ENCODE results near the gene UQCC2.

Gene UQCC2

GRCh38 chr6:33744001-33744848 lies 32.7 kb upstream of the UQCC2 start:
- peak; percentile 46 for DNase-seq (ENCODE audit: low read depth, low spot score)

GRCh38 chr6:33742837-33743236 lies 31.3 kb upstream of the UQCC2 start:
- no peak for DNase-seq (ENCODE audit: low read depth, low spot score)

GRCh38 chr6:33742092-33742491 lies 30.6 kb upstream of the UQCC2 start:
- DNase-seq (ENCODE audit: low read depth, low spot score): no peak

GRCh38 chr6:33740794-33741193 lies 29.3 kb upstream of the UQCC2 start:
- DNase-seq (ENCODE audit: low read depth, low spot score): no peak

- no peak for DNase-seq (ENCODE audit: low read depth, low spot score)
These were observed 28.7 kb upstream of the UQCC2 start for GRCh38 chr6:33740204-33740608.

GRCh38 chr6:33739571-33739970 lies 28.1 kb upstream of the UQCC2 start:
- DNase-seq (ENCODE audit: low read depth, low spot score): no peak

- no peak for DNase-seq (ENCODE audit: low read depth, low spot score)
These were observed 27.4 kb upstream of the UQCC2 start for GRCh38 chr6:33738879-33739278.

GRCh38 chr6:33738153-33738552 lies 26.7 kb upstream of the UQCC2 start:
- no peak for DNase-seq (ENCODE audit: low read depth, low spot score)

- no peak for DNase-seq (ENCODE audit: low read depth, low spot score)
These were observed 25.9 kb upstream of the UQCC2 start for GRCh38 chr6:33737267-33738026.

GRCh38 chr6:33735216-33735615 lies 23.7 kb upstream of the UQCC2 start:
- DNase-seq (ENCODE audit: low read depth, low spot score): no peak

- DNase-seq (ENCODE audit: low read depth, low spot score): no peak
These were observed 22.2 kb upstream of the UQCC2 start for GRCh38 chr6:33733709-33734007.

- DNase-seq (ENCODE audit: low read depth, low spot score): no peak
These were observed 21.6 kb upstream of the UQCC2 start for GRCh38 chr6:33732817-33733708.

- DNase-seq (ENCODE audit: low read depth, low spot score): no peak
These were observed 20.9 kb upstream of the UQCC2 start for GRCh38 chr6:33732385-33732784.

GRCh38 chr6:33731751-33732282 lies 20.3 kb upstream of the UQCC2 start:
- no peak for DNase-seq (ENCODE audit: low read depth, low spot score)

GRCh38 chr6:33731035-33731434 lies 19.5 kb upstream of the UQCC2 start:
- DNase-seq (ENCODE audit: low read depth, low spot score): no peak

GRCh38 chr6:33730611-33731010 lies 19.1 kb upstream of the UQCC2 start:
- no peak for DNase-seq (ENCODE audit: low read depth, low spot score)

- no peak for DNase-seq (ENCODE audit: low read depth, low spot score)
These were observed 17.6 kb upstream of the UQCC2 start for GRCh38 chr6:33729059-33729458.

- DNase-seq (ENCODE audit: low read depth, low spot score): no peak
These were observed 16.9 kb upstream of the UQCC2 start for GRCh38 chr6:33728438-33728837.

GRCh38 chr6:33727932-33728331 lies 16.4 kb upstream of the UQCC2 start:
- DNase-seq (ENCODE audit: low read depth, low spot score): no peak

- DNase-seq (ENCODE audit: low read depth, low spot score): no peak
These were observed 15.6 kb upstream of the UQCC2 start for GRCh38 chr6:33727126-33727525.

GRCh38 chr6:33726696-33727095 lies 15.2 kb upstream of the UQCC2 start:
- no peak for DNase-seq (ENCODE audit: low read depth, low spot score)
